BJ (cell line): ENCODE measurements around the gene TLE2. TPM values are rescaled to one million over a fixed set of nuclear protein-coding genes. Genes with fewer than 3 reads are reported as not detected.

Source experiments
- CTCF ChIA-PET: fragments of 350-600 bp; formaldehyde crosslinking; extraction: SDS; loops from one replicate; lab custom pipeline; 2021; ENCODE audit warnings: antibody characterized with exemption, inconsistent platforms; lab: Yijun Ruan, JAX
- POLR2A ChIA-PET: fragments of 300-600 bp; sonication (Branson Sonifier 250); formaldehyde crosslinking; extraction: SDS; loops from one replicate; lab custom pipeline; 2021; ENCODE audit warnings: antibody characterized with exemption; lab: Charles Lee
- DNase-seq: peaks from one replicate; pipeline ENCODE4 v3.0.0-alpha.2; 2011; ENCODE audit warnings: low read depth
- H3K27me3 ChIP-seq: 2 replicates; pipeline ENCODE4 v1.6.0; 2011; ENCODE audit warnings: low read length; ENCODE audit not compliant: control insufficient read depth, insufficient read depth
- H3K36me3 ChIP-seq: 2 replicates; pipeline ENCODE4 v1.5.1; 2011; ENCODE audit warnings: low read length; ENCODE audit not compliant: control insufficient read depth, insufficient read depth
- H3K4me3 ChIP-seq: 2 replicates; pipeline ENCODE4 v1.5.1; 2011; ENCODE audit warnings: low read depth, mild to moderate bottlenecking, control low read depth, low read length
- polyA plus RNA-seq: library from polyadenylated mRNA; depleted of rRNA; stranded (reverse); fragments of >200 nt; gene quantifications from 2 replicates; pipeline ENCODE4 v1.2.3, GENCODE V29; 2011
- TF ChIP-seq, protein P1 (sequence below): IDR thresholded peaks from 2 replicates; pipeline ENCODE4 v1.5.1; 2011; ENCODE audit warnings: low read depth, mild to moderate bottlenecking, control low read depth, inconsistent platforms, low read length, moderate library complexity; ENCODE audit not compliant: insufficient read depth

Gene TLE2
- polyA plus RNA-seq, 1 experiment: 1.0 TPM

DNA sequence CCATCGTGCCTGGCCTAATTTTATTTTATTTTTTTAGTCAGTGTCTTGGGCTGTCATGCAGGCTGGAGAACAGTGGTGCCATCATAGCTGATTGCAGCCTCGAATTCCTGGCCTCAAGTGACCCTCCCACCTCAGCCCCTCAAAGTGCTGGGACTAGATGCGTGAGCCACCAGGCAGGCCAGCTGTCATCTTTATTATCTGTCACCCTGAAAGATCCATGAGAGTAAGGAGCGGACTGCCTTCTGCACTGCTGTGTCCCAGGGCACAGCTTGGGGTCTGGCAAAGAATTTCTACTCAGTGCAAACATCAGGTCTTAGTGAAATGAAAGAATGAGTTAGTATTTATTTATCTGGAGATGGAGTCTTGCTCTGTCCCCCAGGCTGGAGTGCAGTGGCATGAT is 42.7 kb upstream of the TLE2 start:
- Histone ChIP-seq H3K36me3 (no peaks in the 10 kb centered on the region), H3K4me3 (no peak overlapping the region), H3K27me3 (no peaks in the 10 kb centered on the region)
- DNase-seq: no peak
- TF ChIP-seq, protein P1, sequence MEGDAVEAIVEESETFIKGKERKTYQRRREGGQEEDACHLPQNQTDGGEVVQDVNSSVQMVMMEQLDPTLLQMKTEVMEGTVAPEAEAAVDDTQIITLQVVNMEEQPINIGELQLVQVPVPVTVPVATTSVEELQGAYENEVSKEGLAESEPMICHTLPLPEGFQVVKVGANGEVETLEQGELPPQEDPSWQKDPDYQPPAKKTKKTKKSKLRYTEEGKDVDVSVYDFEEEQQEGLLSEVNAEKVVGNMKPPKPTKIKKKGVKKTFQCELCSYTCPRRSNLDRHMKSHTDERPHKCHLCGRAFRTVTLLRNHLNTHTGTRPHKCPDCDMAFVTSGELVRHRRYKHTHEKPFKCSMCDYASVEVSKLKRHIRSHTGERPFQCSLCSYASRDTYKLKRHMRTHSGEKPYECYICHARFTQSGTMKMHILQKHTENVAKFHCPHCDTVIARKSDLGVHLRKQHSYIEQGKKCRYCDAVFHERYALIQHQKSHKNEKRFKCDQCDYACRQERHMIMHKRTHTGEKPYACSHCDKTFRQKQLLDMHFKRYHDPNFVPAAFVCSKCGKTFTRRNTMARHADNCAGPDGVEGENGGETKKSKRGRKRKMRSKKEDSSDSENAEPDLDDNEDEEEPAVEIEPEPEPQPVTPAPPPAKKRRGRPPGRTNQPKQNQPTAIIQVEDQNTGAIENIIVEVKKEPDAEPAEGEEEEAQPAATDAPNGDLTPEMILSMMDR: no peak
- POLR2A ChIA-PET: no interaction called here
- CTCF ChIA-PET: interaction anchor here (2.0 kb wide), 1 partner anchor 55 kb away, joined by 7 read pairs; no protein-coding TSS in a partner anchor

DNA sequence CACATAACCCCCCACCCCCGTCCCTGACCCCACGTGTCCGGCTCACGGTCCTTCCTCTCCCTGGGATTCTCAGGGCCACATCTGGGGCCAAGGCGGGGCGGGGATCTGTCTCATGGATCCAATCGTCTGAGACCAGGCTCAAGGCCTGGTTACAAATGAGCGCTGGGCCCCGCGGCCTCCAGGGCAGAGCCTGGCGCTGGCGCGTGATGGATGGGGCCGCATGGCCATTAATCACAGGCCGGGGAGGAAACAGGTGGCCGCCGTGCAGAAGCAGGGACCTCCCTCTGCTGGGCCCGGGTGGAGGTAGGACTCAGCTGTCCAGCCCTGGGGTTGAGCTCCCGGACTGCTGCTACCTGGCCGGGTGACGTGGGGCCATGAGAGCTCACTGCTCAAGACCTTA is 39.0 kb upstream of the TLE2 start:
- TF ChIP-seq, protein P1: no peak
- POLR2A ChIA-PET: no interaction called here
- CTCF ChIA-PET: interaction anchor here (1.3 kb wide), 1 partner anchor 58 kb away, joined by 3 read pairs; no protein-coding TSS in a partner anchor
- H3K4me3 ChIP-seq: no peak overlapping the region
- no peak for DNase-seq
- no peaks in the 10 kb centered on the region for H3K36me3 ChIP-seq
- no peaks in the 10 kb centered on the region for H3K27me3 ChIP-seq

DNA sequence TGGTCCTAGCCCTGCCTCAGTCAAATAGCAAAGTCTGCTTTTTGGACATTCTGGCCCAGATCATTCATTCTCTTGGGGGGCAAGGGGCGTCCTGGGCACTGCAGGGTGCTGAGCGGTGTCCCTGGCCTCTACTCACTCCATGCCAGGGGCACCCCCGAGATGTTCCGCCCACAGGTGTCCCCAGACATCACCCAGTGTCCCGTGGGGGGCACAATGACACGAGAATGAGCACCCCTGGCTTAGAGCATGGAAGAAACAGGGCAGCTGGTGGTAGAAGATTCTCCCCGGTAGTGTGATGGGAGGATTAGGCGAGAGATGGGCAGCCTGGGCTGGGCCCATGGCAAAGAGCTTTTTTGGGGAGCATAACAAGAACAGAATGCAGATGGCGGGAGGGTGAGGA is 38.5 kb upstream of the TLE2 start:
- TF ChIP-seq, protein P1: no peak

DNA sequence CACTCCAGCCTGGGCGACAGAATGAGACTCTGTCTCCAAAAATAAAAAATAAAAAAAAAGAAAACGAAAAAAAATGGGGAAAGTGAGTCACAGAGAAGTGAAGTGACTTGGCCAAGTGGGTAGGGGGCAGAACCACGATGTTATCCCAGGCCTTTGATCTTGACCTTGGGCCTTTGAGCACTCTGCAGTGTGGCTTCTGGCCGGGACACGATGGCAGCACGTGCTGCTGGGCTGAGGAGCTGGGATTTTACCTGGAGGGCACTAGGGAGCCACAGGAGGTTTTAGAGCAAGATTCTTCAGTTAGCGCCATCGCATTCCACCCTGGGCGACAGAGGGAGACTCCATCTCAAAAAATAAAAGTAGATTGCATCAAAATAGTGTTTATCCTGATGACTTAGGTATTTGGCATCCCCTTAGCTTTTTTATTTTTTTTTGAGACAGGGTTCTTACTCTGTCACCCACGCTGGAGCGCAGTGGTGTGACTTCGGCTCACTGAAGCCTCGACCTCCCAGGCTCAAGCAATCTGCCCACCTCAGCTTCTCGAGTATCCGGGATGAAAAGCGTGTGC is 37.5 kb upstream of the TLE2 start:
- no peaks in the 10 kb centered on the region for H3K36me3 ChIP-seq
- TF ChIP-seq, protein P1: no peak
- no peaks in the 10 kb centered on the region for H3K27me3 ChIP-seq
- no peak for DNase-seq
- ChIA-PET POLR2A (no interaction called here), CTCF (interaction anchor here (0.9 to 3.1 kb wide), 2 partner anchors 9 to 109 kb away, joined by 3 to 11 read pairs; no protein-coding TSS in a partner anchor)
- no peak overlapping the region for H3K4me3 ChIP-seq

More for the DNA sequence above, 38.5 kb upstream of the TLE2 start:
- no peaks in the 10 kb centered on the region for H3K36me3 ChIP-seq
- ChIA-PET CTCF (interaction anchor here (3.1 kb wide), 1 partner anchor 8 kb away, joined by 11 read pairs; no protein-coding TSS in a partner anchor), POLR2A (no interaction called here)
- H3K27me3 ChIP-seq: no peaks in the 10 kb centered on the region
- no peak overlapping the region for H3K4me3 ChIP-seq
- DNase-seq: no peak

DNA sequence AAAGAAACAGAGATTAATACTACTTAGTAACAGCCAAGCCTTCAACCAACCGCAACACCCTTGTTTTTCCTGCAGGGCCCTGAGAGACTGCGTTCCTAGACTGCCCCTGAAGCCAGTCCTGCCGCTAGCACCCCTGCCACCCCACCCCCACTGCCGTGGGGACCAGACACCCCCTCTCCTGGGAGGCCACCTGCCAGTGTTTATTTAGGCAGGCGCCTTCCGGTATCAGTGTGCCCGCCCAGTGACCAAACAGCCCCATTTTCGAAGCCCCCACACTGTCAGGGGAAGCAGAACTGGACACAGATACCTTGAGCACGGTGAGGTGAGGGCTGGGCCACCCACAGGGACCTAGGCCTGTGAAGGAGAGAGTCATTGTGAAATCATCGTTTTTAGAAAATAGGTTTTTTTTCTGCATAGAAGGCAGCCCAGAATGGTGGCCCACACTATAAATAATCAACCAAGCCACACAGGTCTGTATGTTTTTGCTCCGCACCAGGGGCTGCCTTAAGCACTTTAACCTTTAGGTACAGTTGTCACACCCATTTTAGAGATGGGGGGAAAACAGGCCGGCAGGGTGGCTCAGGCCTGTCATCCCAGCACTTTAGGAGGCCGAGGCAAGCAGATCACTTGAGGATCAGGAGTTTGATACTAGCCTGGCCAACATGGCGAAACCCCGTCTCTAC is 36.7 kb upstream of the TLE2 start:
- Histone ChIP-seq H3K27me3 (no peaks in the 10 kb centered on the region), H3K36me3 (no peaks in the 10 kb centered on the region), H3K4me3 (no peak overlapping the region)
- DNase-seq: no peak
- TF ChIP-seq, protein P1: no peak
- CTCF ChIA-PET: interaction anchor here (0.9 to 3.1 kb wide), 2 partner anchors 10 to 108 kb away, joined by 3 to 11 read pairs; no protein-coding TSS in a partner anchor
- POLR2A ChIA-PET: no interaction called here
